Activated naive CD4-positive, alpha-beta T cell treated with Interleukin-2 at 50 U/mL for 16 hours (primary cell): ENCODE data around the gene PLIN1.
"Not testable (repeated sequence)": the region's sequence is repeated elsewhere in the genome, so short reads cannot be mapped to it uniquely, and the experiment has no call there.

Experiments used
- DNase-seq: peaks from one replicate; pipeline ENCODE4 v3.0.0-alpha.2; 2020

PLIN1 gene

GRCh38 chr15:89679212-89679611 is at the start of gene PLIN1:
Gene PLIN1 (minus strand): TSS chr15:89679367. CDS start chr15:89677489, 1,878 bp downstream.
- DNase-seq: no peak

GRCh38 chr15:89728254-89728653 is 49.1 kb upstream of the PLIN1 start:
- DNase-seq: no peak

- DNase-seq: no peak
Observed at GRCh38 chr15:89725064-89725463, 45.9 kb upstream of the PLIN1 start.

GRCh38 chr15:89724621-89725020 is 45.5 kb upstream of the PLIN1 start:
- DNase-seq: no peak

GRCh38 chr15:89723031-89723430 is 43.9 kb upstream of the PLIN1 start:
- DNase-seq: no peak

- no peak for DNase-seq
Observed at GRCh38 chr15:89714775-89715174, 35.6 kb upstream of the PLIN1 start.

- no peak for DNase-seq
Observed at GRCh38 chr15:89707577-89707976, 28.4 kb upstream of the PLIN1 start.

- DNase-seq: no peak
Observed at GRCh38 chr15:89704411-89704810, 25.2 kb upstream of the PLIN1 start.

GRCh38 chr15:89695198-89695597 is 16.0 kb upstream of the PLIN1 start:
- DNase-seq: no peak

- no peak for DNase-seq
Observed at GRCh38 chr15:89693696-89694095, 14.5 kb upstream of the PLIN1 start.

- DNase-seq: no peak
Observed at GRCh38 chr15:89693091-89693490, 13.9 kb upstream of the PLIN1 start.

- DNase-seq: peak; percentile 80
Observed at GRCh38 chr15:89690276-89691218, 11.4 kb upstream of the PLIN1 start, which contains the start of the genes PEX11A and WDR93. Gene PEX11A (minus strand): TSS chr15:89690754. CDS start chr15:89690632, 122 bp downstream. Gene WDR93 (plus strand): TSS chr15:89690811. CDS start chr15:89701747, 10,936 bp downstream.

- not testable (repeated sequence) for DNase-seq
Observed at GRCh38 chr15:89689930-89690275, 10.7 kb upstream of the PLIN1 start.

GRCh38 chr15:89686522-89686921 is 7.4 kb upstream of the PLIN1 start:
- no peak for DNase-seq

- DNase-seq: no peak
Observed at GRCh38 chr15:89685995-89686394, 6.8 kb upstream of the PLIN1 start.

- DNase-seq: no peak
Observed at GRCh38 chr15:89681146-89681545, 2.0 kb upstream of the PLIN1 start.

GRCh38 chr15:89680282-89680873 is 1.2 kb upstream of the PLIN1 start:
- DNase-seq: no peak

- DNase-seq: no peak
Observed at GRCh38 chr15:89677381-89677780, 1.8 kb downstream of the PLIN1 start.

- no peak for DNase-seq
Observed at GRCh38 chr15:89675606-89676005, 3.6 kb downstream of the PLIN1 start.

- no peak for DNase-seq
Observed at GRCh38 chr15:89674526-89674925, 4.6 kb downstream of the PLIN1 start.

GRCh38 chr15:89673165-89673512 is 6.0 kb downstream of the PLIN1 start:
- DNase-seq: no peak

GRCh38 chr15:89672221-89673164 is 6.7 kb downstream of the PLIN1 start:
- DNase-seq: no peak

- no peak for DNase-seq
Observed at GRCh38 chr15:89671687-89672086, 7.5 kb downstream of the PLIN1 start.
